Neuronal stem cell (in vitro differentiated cells): Measurements from ENCODE around the gene SFTA2.

Source experiments
- DNase-seq: peaks from one replicate; pipeline ENCODE4 v3.0.0-alpha.2; 2013; ENCODE audit warnings: low spot score
- H2AFZ ChIP-seq: one replicate; pipeline ENCODE4 v1.6.1; 2013; ENCODE audit warnings: mild to moderate bottlenecking, low read length, inconsistent platforms
- H2AK5ac ChIP-seq: 2 replicates; pipeline ENCODE4 v1.6.1; 2013; ENCODE audit warnings: low read depth, mild to moderate bottlenecking, inconsistent platforms, low read length, moderate library complexity, mixed read lengths
- H2BK120ac ChIP-seq: 2 replicates; pipeline ENCODE4 v1.6.1; 2013; ENCODE audit warnings: low read depth, mild to moderate bottlenecking, inconsistent platforms, low read length, moderate library complexity, mixed read lengths
- H2BK12ac ChIP-seq: one replicate; pipeline ENCODE4 v1.6.1; 2013; ENCODE audit warnings: low read length, inconsistent platforms
- H2BK15ac ChIP-seq: 2 replicates; pipeline ENCODE4 v1.6.1; 2013; ENCODE audit warnings: mild to moderate bottlenecking, low read length, inconsistent platforms, mixed read lengths
- H2BK5ac ChIP-seq: one replicate; pipeline ENCODE4 v1.6.1; 2013; ENCODE audit warnings: inconsistent platforms, mild to moderate bottlenecking, low read length, moderate library complexity
- H3K14ac ChIP-seq: one replicate; pipeline ENCODE4 v1.6.1; 2013; ENCODE audit warnings: low read length, inconsistent platforms
- H3K18ac ChIP-seq: 2 replicates; pipeline ENCODE4 v1.6.1; 2013; ENCODE audit warnings: low read length, inconsistent platforms
- H3K23ac ChIP-seq: 2 replicates; pipeline ENCODE4 v1.6.1; 2013; ENCODE audit warnings: low read depth, mild to moderate bottlenecking, mixed read lengths, low read length, inconsistent platforms; ENCODE audit not compliant: poor library complexity
- H3K27ac ChIP-seq: replicated peaks from 3 replicates; pipeline ENCODE4 v1.5.1; 2013; ENCODE audit warnings: low read length, inconsistent platforms
- H3K27me3 ChIP-seq, 3 experiments: 2 replicates each; pipeline ENCODE4 v1.6.1; 2013; ENCODE audit warnings: low read length in 3 of 3, mild to moderate bottlenecking in 2 of 3, inconsistent platforms in 1 of 3, low read depth in 1 of 3, mixed read lengths in 1 of 3, moderate library complexity in 1 of 3; ENCODE audit not compliant: control insufficient read depth in 3 of 3, insufficient read depth in 3 of 3
- H3K36me3 ChIP-seq, 2 donors: replicated peaks in 1 of 2; 2 replicates each; pipeline ENCODE4 v1.6.1; 2013; ENCODE audit warnings: low read length in 2 of 2; ENCODE audit not compliant: control insufficient read depth in 2 of 2, insufficient read depth in 2 of 2
- H3K4ac ChIP-seq: 2 replicates; pipeline ENCODE4 v1.6.1; 2013; ENCODE audit warnings: inconsistent platforms, mild to moderate bottlenecking, low read length, moderate library complexity
- H3K4me1 ChIP-seq, 2 donors: 1 replicate in 1 of 2; 2 replicates in 1 of 2; pipeline ENCODE4 v1.6.1; 2013; ENCODE audit warnings: low read length in 2 of 2, low read depth in 1 of 2; ENCODE audit not compliant: control insufficient read depth in 2 of 2, insufficient read depth in 1 of 2
- H3K4me2 ChIP-seq: one replicate; pipeline ENCODE4 v1.6.1; 2013; ENCODE audit warnings: mild to moderate bottlenecking, low read length, inconsistent platforms; ENCODE audit not compliant: insufficient read depth, poor library complexity, severe bottlenecking
- H3K4me3 ChIP-seq, 2 donors: 2 replicates each; pipeline ENCODE4 v1.5.1; 2013; ENCODE audit warnings: low read length in 2 of 2, mild to moderate bottlenecking in 2 of 2, inconsistent platforms in 1 of 2, moderate library complexity in 1 of 2
- H3K79me1 ChIP-seq: one replicate; pipeline ENCODE4 v1.6.1; 2013; ENCODE audit warnings: low read depth, mild to moderate bottlenecking, inconsistent platforms, low read length, moderate library complexity
- H3K9ac ChIP-seq: one replicate; pipeline ENCODE4 v1.6.1; 2013; ENCODE audit warnings: mild to moderate bottlenecking, low read depth, low read length, inconsistent platforms; ENCODE audit not compliant: poor library complexity
- H3K9me3 ChIP-seq, 2 donors: replicated peaks in 1 of 2; 2 replicates each; pipeline versions ENCODE3 to v1.6.1; 2013; ENCODE audit warnings: low read length in 2 of 2, mild to moderate bottlenecking in 2 of 2, inconsistent platforms in 1 of 2, low read depth in 1 of 2, mixed read lengths in 1 of 2, moderate library complexity in 1 of 2; ENCODE audit not compliant: control insufficient read depth in 2 of 2, insufficient read depth in 1 of 2
- H4K8ac ChIP-seq: one replicate; pipeline ENCODE4 v1.6.1; 2013; ENCODE audit warnings: low read depth, mild to moderate bottlenecking, inconsistent platforms, low read length, moderate library complexity
- H4K91ac ChIP-seq: one replicate; pipeline ENCODE4 v1.6.1; 2013; ENCODE audit warnings: low read length, low read depth, mild to moderate bottlenecking, inconsistent platforms; ENCODE audit not compliant: poor library complexity
- WGBS, 2 donors: extraction: QIAGEN DNeasy Blood & Tissue Kit; methylation state at CpG; one replicate each; pipeline ENCODE4 v1.1.7; 2013; ENCODE audit warnings: missing lambda C conversion rate in 2 of 2, mixed read lengths in 1 of 2; ENCODE audit not compliant: insufficient read length in 2 of 2, insufficient replicate concordance in 1 of 2; ENCODE audit errors: extremely low coverage in 2 of 2; 5-methylcytosine and 5-hydroxymethylcytosine counted together

SFTA2 gene

DNA sequence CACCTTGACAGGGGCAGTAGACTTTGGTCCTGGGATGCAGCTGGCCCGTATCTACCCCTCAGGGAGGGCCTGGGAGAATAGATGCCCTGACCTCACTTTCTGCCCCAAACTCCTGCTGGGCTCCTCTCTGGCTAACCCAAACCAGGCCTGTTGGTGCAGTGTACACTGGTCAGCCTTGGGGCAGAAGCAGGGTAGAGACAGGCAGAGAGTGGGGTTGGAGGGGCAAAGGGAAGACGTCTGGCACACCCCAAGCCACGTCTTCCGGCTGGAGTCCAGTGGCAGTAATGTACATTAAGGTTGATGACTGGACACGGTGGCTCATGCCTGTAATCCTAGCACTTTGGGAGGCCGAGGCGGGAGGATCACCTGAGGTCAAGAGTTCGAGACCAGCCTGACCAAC, 38.3 kb downstream of the SFTA2 start:
- peaks cover 0 to 27% of the 10 kb centered on the region in 2 donors for H3K4me1 ChIP-seq
- H3K36me3 ChIP-seq = peaks cover 84 to 100% of the 10 kb centered on the region in 2 donors
- no peak overlapping the region for H3K23ac ChIP-seq
- no peak overlapping the region for H4K8ac ChIP-seq
- peaks cover 39% of the 10 kb centered on the region for H3K79me1 ChIP-seq
- H3K4ac ChIP-seq = no peak overlapping the region
- H2BK15ac ChIP-seq = no peak overlapping the region
- no peak overlapping the region for H3K4me2 ChIP-seq
- no peaks in the 10 kb centered on the region for H3K9me3 ChIP-seq
- H3K4me3 ChIP-seq = no peak overlapping the region
- no peak overlapping the region for H3K14ac ChIP-seq
- no peaks in the 10 kb centered on the region for H3K27me3 ChIP-seq
- no peak overlapping the region for H2AK5ac ChIP-seq
- DNase-seq = no peak
- no peak overlapping the region for H2BK120ac ChIP-seq
- no peak overlapping the region for H4K91ac ChIP-seq
- H3K27ac ChIP-seq = no peak overlapping the region
- H2BK5ac ChIP-seq = no peak overlapping the region
- H3K9ac ChIP-seq = peak overlapping the region; percentile 47
- H2BK12ac ChIP-seq = no peak overlapping the region
- H2AFZ ChIP-seq = no peak overlapping the region
- no peak overlapping the region for H3K18ac ChIP-seq
- no CpG with 5 or more reads among the region's 8 CpGs for WGBS, 2 donors

DNA sequence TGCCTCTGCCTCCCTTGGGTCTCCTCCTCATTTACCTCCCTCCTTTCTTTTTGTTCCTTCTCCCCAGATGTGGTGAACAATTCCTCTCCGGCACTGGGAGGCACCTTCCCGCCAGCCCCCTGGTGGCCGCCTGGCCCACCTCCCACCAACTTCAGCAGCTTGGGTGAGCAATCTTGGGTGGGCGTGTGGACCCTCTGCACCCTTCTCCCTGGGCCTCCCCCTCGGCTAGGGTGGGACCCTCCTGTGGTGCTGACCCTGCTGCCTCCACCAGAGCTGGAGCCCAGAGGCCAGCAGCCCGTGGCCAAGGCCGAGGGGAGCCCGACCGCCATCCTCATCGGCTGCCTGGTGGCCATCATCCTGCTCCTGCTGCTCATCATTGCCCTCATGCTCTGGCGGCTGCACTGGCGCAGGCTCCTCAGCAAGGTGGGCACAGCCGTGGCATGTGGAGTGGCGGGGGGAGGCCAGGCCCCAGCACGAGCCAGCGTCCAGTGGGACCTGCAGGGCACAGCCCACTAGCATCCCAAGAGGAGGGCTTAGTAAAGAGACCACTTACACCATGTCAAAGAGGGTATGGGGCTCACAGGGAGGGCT, 38.9 kb downstream of the SFTA2 start:
- Histone ChIP-seq H3K79me1 (peaks cover 40% of the 10 kb centered on the region), H3K4ac (no peak overlapping the region), H3K4me2 (no peak overlapping the region), H3K23ac (peak overlapping the region; percentile 53), H3K4me3 (no peak overlapping the region), H3K9ac (peak overlapping the region; percentile 47), H3K18ac (peak overlapping the region; percentile 42), H3K4me1 (peaks cover 0 to 30% of the 10 kb centered on the region in 2 donors), H3K36me3 (peaks cover 79 to 100% of the 10 kb centered on the region in 2 donors), H3K27me3 (no peaks in the 10 kb centered on the region), H4K91ac (no peak overlapping the region), H2BK12ac (no peak overlapping the region), H3K14ac (no peak overlapping the region), H2BK15ac (no peak overlapping the region), H4K8ac (no peak overlapping the region), H2AK5ac (no peak overlapping the region), H2BK5ac (no peak overlapping the region), H3K9me3 (no peaks in the 10 kb centered on the region), H3K27ac (no peak overlapping the region), H2AFZ (no peak overlapping the region), H2BK120ac (no peak overlapping the region)
- WGBS, 2 donors = no CpG with 5 or more reads among the region's 16 CpGs
- DNase-seq = no peak

DNA sequence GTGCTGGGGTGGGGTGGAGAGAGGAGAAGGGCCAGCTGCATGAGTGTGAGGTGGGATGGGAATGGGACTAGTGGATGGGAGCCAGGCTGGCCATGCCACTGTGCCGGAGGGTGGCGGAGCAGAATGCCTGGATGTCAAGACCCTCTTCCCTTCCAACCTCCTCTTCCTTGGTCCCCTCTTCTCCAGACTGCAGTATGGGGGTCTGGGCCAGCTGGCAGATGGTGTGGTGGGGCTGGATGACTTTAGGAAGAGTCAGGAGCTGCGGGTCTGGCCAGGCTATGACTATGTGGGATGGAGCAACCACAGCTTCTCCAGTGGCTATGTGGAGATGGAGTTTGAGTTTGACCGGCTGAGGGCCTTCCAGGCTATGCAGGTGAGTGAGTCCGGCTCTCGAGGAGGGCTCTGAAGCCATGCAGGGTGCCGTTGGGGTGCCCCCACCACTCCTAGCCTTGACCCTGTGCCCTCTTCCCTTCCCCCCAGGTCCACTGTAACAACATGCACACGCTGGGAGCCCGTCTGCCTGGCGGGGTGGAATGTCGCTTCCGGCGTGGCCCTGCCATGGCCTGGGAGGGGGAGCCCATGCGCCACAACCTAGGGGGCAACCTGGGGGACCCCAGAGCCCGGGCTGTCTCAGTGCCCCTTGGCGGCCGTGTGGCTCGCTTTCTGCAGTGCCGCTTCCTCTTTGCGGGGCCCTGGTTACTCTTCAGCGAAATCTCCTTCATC, 40.0 kb downstream of the SFTA2 start:
- peaks cover 6 to 30% of the 10 kb centered on the region in 2 donors for H3K4me1 ChIP-seq
- peak overlapping the region; percentile 51 for H3K9ac ChIP-seq
- no peak overlapping the region for H2BK120ac ChIP-seq
- peaks cover 69 to 100% of the 10 kb centered on the region in 2 donors for H3K36me3 ChIP-seq
- no peak overlapping the region for H2BK15ac ChIP-seq
- H4K91ac ChIP-seq = no peak overlapping the region
- H3K27me3 ChIP-seq = no peaks in the 10 kb centered on the region
- H3K79me1 ChIP-seq = peaks cover 40% of the 10 kb centered on the region
- H2AK5ac ChIP-seq = no peak overlapping the region
- no peak overlapping the region for H3K4ac ChIP-seq
- no peak for DNase-seq
- H2BK5ac ChIP-seq = no peak overlapping the region
- no peak overlapping the region for H2AFZ ChIP-seq
- no peak overlapping the region for H3K27ac ChIP-seq
- no peak overlapping the region for H3K4me3 ChIP-seq
- H3K23ac ChIP-seq = no peak overlapping the region
- H3K14ac ChIP-seq = peak overlapping the region; percentile 85
- WGBS, 2 donors = no CpG with 5 or more reads among the region's 21 CpGs
- H3K4me2 ChIP-seq = no peak overlapping the region
- H3K18ac ChIP-seq = peak overlapping the region; percentile 73
- no peak overlapping the region for H4K8ac ChIP-seq
- no peaks in the 10 kb centered on the region for H3K9me3 ChIP-seq
- H2BK12ac ChIP-seq = no peak overlapping the region

DNA sequence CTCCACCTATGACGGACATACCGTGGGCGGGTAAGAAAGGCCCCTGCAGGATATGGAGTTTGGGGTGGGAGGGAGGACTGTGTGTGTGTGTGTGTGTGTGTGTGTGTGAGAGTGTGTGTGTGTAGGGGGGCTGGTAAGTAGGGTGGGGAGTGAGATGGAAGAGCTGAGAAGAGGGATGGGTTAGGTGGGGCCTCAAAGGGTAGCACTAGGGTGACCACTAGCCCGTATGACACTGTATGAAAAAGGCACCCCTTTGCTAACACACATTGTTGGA, 40.6 kb downstream of the SFTA2 start:
- H3K36me3 ChIP-seq = peaks cover 65 to 97% of the 10 kb centered on the region in 2 donors
- H2AFZ ChIP-seq = no peak overlapping the region
- H4K91ac ChIP-seq = no peak overlapping the region
- WGBS, 2 donors = no CpG with 5 or more reads among the region's 4 CpGs
- H2BK15ac ChIP-seq = no peak overlapping the region
- H3K79me1 ChIP-seq = peaks cover 40% of the 10 kb centered on the region
- no peak overlapping the region for H3K14ac ChIP-seq
- no peak overlapping the region for H3K4me3 ChIP-seq
- no peak overlapping the region for H3K9ac ChIP-seq
- peak overlapping the region; percentile 36 for H2AK5ac ChIP-seq
- no peak for DNase-seq
- no peak overlapping the region for H3K18ac ChIP-seq
- no peak overlapping the region for H2BK5ac ChIP-seq
- H2BK12ac ChIP-seq = no peak overlapping the region
- H3K4ac ChIP-seq = no peak overlapping the region
- no peaks in the 10 kb centered on the region for H3K9me3 ChIP-seq
- no peak overlapping the region for H3K4me2 ChIP-seq
- H2BK120ac ChIP-seq = no peak overlapping the region
- peak overlapping the region; percentile 29 for H3K23ac ChIP-seq
- H4K8ac ChIP-seq = no peak overlapping the region
- H3K4me1 ChIP-seq = peaks cover 12 to 35% of the 10 kb centered on the region in 2 donors
- no peak overlapping the region for H3K27ac ChIP-seq
- no peaks in the 10 kb centered on the region for H3K27me3 ChIP-seq
